Measurements from ENCODE around the gene HNRNPM. TPM values are rescaled to one million over a fixed set of nuclear protein-coding genes. Genes with fewer than 3 reads are reported as not detected.

HNRNPM gene
- total RNA-seq, 2 experiments from 2014 or later: 90.0 to 280 TPM

GRCh38 chr19:8469613-8470368 is 25.0 kb downstream of the HNRNPM start:
- H3K36me3 ChIP-seq (ENCODE audit: insufficient read depth, low read length): peaks cover 91% of the 10 kb centered on the region
- intact Hi-C loops (cut with micrococcal nuclease; ENCODE audit: unreplicated experiment): no loop called here
- H3K4me1 ChIP-seq (ENCODE audit: insufficient read depth, low read length, poor library complexity, severe bottlenecking): peaks cover 38% of the 10 kb centered on the region
- H3K27ac ChIP-seq (ENCODE audit: low read depth, low read length, poor library complexity, severe bottlenecking): no peak overlapping the region
- H3K79me2 ChIP-seq (ENCODE audit: insufficient read depth, low read depth, low read length): peaks cover 30% of the 10 kb centered on the region; the same call in 1 of the 2 replicates
- no peak overlapping the region for H2AFZ ChIP-seq (ENCODE audit: low read length)
- POLR2A ChIA-PET: no interaction called here
- no TSS peak for BruUV-seq (replicated peaks)
- no peak for TF ChIP-seq CTCF (conservative IDR thresholded peaks at IDR 0.05; ENCODE audit: low read length)
- TF ChIP-seq EZH2phosphoT487 (IDR thresholded peaks at IDR 0.05; ENCODE audit: borderline replicate concordance, low read depth, low read length): no peak
- no peaks in the 10 kb centered on the region; the same call in 1 of the 2 replicates for H4K20me1 ChIP-seq (ENCODE audit: insufficient read depth, low read length)
- H3K4me3 ChIP-seq (ENCODE audit: low read depth, low read length, poor library complexity, severe bottlenecking): no peak overlapping the region
- DNase-seq (ENCODE audit: low spot score): no peak
- H3K4me2 ChIP-seq (ENCODE audit: low read length): no peak overlapping the region
- CTCF ChIA-PET (ENCODE audit: unreplicated experiment): no interaction called here
- no peaks in the 10 kb centered on the region for H3K9me3 ChIP-seq (ENCODE audit: low read length)
- H3K9me2 ChIP-seq (ENCODE audit: insufficient read depth, low read length): no peaks in the 10 kb centered on the region

GRCh38 chr19:8473648-8474476 is 29.1 kb downstream of the HNRNPM start:
- TSS peak; percentile 44 for BruUV-seq (replicated peaks)
- peaks cover 45% of the 10 kb centered on the region for H3K4me1 ChIP-seq (ENCODE audit: insufficient read depth, low read length, poor library complexity, severe bottlenecking)
- DNase-seq (ENCODE audit: low spot score): peak; percentile 84
- peaks cover 45% of the 10 kb centered on the region for H3K79me2 ChIP-seq (ENCODE audit: insufficient read depth, low read depth, low read length)
- POLR2A ChIA-PET: interaction anchor here (0.6 to 1.1 kb wide), 5 partner anchors 27 to 1867 kb away, joined by 3 to 4 read pairs (median 3); partner anchors contain the start of gene ZNF414
- CTCF ChIA-PET (ENCODE audit: unreplicated experiment): no interaction called here
- peaks cover 91% of the 10 kb centered on the region for H3K36me3 ChIP-seq (ENCODE audit: insufficient read depth, low read length)
- H3K4me2 ChIP-seq (ENCODE audit: low read length): peak overlapping the region; percentile 67
- no peaks in the 10 kb centered on the region for H3K9me3 ChIP-seq (ENCODE audit: low read length)
- no peak overlapping the region for H2AFZ ChIP-seq (ENCODE audit: low read length)
- TF ChIP-seq EZH2phosphoT487 (IDR thresholded peaks at IDR 0.05; ENCODE audit: borderline replicate concordance, low read depth, low read length): no peak
- TF ChIP-seq CTCF (conservative IDR thresholded peaks at IDR 0.05; ENCODE audit: low read length): no peak
- intact Hi-C loops (cut with micrococcal nuclease; ENCODE audit: unreplicated experiment): loop anchor here (1.0 kb wide), 1 partner anchor 30 kb away; the partner anchor contains the start of gene HNRNPM
- peak overlapping the region; percentile 35 for H3K4me3 ChIP-seq (ENCODE audit: low read depth, low read length, poor library complexity, severe bottlenecking)
- no peaks in the 10 kb centered on the region for H3K9me2 ChIP-seq (ENCODE audit: insufficient read depth, low read length)
- H4K20me1 ChIP-seq (ENCODE audit: insufficient read depth, low read length): peaks cover 5% of the 10 kb centered on the region; the same call in 1 of the 2 replicates
- peak overlapping the region; percentile 92 for H3K27ac ChIP-seq (ENCODE audit: low read depth, low read length, poor library complexity, severe bottlenecking)
